Mucosa of descending colon (tissue), 3 donors: ENCODE measurements around the gene SUFU. TPM values are rescaled to one million over a fixed set of nuclear protein-coding genes. Genes with fewer than 3 reads are reported as not detected.

Experiments
- ATAC-seq: fragments of 200-7000 bp; cut with Tn5 transposase; one replicate; pipeline ENCODE4 v1.9.1; 2020; ENCODE audit warnings: mild to moderate bottlenecking, moderate library complexity
- DNase-seq, 3 donors: peaks; one replicate each; pipeline ENCODE4 v3.0.0-alpha.2; 2020
- H3K36me3 ChIP-seq: fragments of 200-600 bp; one replicate; pipeline ENCODE4 v1.8.0; 2021; ENCODE audit warnings: low read depth, mild to moderate bottlenecking
- H3K4me1 ChIP-seq: fragments of 200-600 bp; one replicate; pipeline ENCODE4 v1.8.0; 2021; ENCODE audit warnings: low read depth, mild to moderate bottlenecking
- H3K4me3 ChIP-seq: fragments of 200-600 bp; one replicate; pipeline ENCODE4 v1.8.0; 2021; ENCODE audit warnings: mild to moderate bottlenecking
- H3K9me3 ChIP-seq: fragments of 200-600 bp; one replicate; pipeline ENCODE4 v1.8.0; 2021; ENCODE audit warnings: mild to moderate bottlenecking
- intact Hi-C, 2 donors: fragments of 100-400 bp; cut with DNase I in 1 of 2; cut with micrococcal nuclease in 1 of 2; formaldehyde crosslinking; loops; one replicate each; pipeline versions ENCODE4 v1.11.0 to v1.11.1; 2022; cut with DNase I, micrococcal nuclease
- total RNA-seq, 3 donors: library from RNA; stranded (reverse); fragmentation: NEBNext Ultra II Directional in 2 of 3; extraction: Animal tissue kit (Norgen Biotek cat#: 25700) in 2 of 3; gene quantifications; one replicate each; pipeline versions ENCODE4 v1.2.1 to v1.2.4, GENCODE V29; 2021 to 2023
- TF ChIP-seq, protein P1 (sequence below): fragments of 200-600 bp; IDR thresholded peaks from one replicate; pipeline ENCODE4 v1.8.0; 2022; ENCODE audit warnings: antibody characterized with exemption, mild to moderate bottlenecking
- donor health status: DM: no; HTN: no; CAD: no; lungs with moderate emphysema.
- donor health status: DM: no; HTN: no; CAD: no.
- donor health status: DM: no; HTN: yes; CAD: no.

The SUFU gene
- total RNA-seq, 3 donors from 2014 or later = 9.0 to 13.9 (median 9.5) TPM

DNA sequence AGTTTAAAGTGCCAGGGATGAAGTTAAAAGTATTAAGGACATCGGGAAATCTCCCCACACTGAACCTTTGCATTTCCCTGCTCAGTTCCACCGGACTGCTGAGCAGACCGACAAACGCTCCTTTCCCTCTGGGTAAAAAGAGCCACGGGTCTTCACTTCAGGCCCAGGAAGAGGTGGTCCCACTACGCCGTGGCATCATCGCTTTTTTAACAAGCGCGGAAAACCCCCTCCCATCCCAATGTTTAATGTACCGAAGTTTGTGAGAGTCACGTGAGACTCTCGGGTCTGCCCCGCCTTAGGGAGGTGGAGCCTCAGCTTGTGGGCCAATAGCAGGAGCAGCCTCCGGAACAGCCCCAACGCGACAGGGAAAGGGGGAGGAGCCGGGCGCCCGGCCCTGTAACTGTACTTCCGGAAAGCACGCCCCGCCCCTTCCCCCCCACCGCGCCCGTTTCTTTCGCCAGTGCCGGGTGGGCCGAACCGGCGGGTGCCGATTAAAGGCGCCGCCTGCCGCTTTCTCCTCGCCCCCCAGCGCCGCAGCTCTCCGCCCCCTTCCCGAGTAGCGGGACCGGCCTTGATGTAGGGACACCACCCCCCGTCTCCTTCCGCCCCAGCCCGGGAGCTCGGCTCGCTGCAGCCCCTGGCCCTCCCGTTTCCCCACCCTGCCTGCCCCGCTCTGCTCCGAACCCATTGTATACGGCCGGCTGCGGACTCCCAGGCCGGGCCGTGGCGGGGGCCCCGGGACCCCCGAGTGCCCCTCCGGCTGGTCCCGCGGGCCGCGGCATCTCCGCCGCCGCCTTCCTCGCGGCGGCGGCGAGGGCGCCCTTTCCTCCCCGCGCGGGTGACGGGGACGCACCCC lies 138.3 kb downstream of the SUFU start:
- Histone ChIP-seq H3K36me3 (peaks cover 3% of the 10 kb centered on the region), H3K9me3 (no peaks in the 10 kb centered on the region), H3K4me1 (peaks cover 9% of the 10 kb centered on the region), H3K4me3 (peak overlapping the region; percentile 77)
- ATAC-seq (peak; percentile 68), DNase-seq (peak; percentile 99 to 100 (median 99))
- TF ChIP-seq, protein P1, sequence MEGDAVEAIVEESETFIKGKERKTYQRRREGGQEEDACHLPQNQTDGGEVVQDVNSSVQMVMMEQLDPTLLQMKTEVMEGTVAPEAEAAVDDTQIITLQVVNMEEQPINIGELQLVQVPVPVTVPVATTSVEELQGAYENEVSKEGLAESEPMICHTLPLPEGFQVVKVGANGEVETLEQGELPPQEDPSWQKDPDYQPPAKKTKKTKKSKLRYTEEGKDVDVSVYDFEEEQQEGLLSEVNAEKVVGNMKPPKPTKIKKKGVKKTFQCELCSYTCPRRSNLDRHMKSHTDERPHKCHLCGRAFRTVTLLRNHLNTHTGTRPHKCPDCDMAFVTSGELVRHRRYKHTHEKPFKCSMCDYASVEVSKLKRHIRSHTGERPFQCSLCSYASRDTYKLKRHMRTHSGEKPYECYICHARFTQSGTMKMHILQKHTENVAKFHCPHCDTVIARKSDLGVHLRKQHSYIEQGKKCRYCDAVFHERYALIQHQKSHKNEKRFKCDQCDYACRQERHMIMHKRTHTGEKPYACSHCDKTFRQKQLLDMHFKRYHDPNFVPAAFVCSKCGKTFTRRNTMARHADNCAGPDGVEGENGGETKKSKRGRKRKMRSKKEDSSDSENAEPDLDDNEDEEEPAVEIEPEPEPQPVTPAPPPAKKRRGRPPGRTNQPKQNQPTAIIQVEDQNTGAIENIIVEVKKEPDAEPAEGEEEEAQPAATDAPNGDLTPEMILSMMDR = no peak
- intact Hi-C loops = no loop called here

DNA sequence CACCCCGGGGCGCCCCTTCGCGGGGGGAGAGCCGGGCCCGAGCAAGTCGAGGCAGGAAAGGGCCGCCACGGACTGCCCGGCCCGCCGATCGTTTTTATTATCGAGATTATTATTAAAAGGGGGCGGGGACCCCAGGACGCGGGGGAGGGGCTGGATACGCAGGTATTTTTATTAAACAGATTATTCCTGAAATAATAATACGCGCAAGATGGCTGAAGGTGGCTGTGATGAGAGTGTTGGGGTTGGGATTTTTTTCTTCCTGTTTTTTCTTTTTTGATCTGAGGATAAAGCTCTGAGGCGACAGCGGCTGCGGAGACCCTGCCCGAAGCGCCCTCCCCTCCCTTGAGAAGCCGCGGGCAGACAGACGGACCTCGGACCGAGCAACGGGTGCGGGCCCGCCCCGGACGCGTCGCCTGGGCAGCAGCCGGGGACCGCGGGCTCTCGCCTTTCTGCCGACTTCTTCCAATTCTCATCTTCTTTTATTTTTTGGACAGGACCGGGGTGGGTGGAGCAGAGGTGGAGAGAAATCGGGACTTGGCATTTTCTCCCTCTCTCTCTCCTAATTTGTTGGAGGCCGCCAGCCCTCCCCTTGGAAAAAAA lies 139.1 kb downstream of the SUFU start:
- no peak for ATAC-seq
- no peaks in the 10 kb centered on the region for H3K9me3 ChIP-seq
- intact Hi-C loops = no loop called here
- peak; percentile 73 to 81 (median 80) for DNase-seq
- peak overlapping the region; percentile 77 for H3K4me3 ChIP-seq
- peaks cover 16% of the 10 kb centered on the region for H3K4me1 ChIP-seq
- TF ChIP-seq, protein P1 = no peak
- peaks cover 3% of the 10 kb centered on the region for H3K36me3 ChIP-seq

DNA sequence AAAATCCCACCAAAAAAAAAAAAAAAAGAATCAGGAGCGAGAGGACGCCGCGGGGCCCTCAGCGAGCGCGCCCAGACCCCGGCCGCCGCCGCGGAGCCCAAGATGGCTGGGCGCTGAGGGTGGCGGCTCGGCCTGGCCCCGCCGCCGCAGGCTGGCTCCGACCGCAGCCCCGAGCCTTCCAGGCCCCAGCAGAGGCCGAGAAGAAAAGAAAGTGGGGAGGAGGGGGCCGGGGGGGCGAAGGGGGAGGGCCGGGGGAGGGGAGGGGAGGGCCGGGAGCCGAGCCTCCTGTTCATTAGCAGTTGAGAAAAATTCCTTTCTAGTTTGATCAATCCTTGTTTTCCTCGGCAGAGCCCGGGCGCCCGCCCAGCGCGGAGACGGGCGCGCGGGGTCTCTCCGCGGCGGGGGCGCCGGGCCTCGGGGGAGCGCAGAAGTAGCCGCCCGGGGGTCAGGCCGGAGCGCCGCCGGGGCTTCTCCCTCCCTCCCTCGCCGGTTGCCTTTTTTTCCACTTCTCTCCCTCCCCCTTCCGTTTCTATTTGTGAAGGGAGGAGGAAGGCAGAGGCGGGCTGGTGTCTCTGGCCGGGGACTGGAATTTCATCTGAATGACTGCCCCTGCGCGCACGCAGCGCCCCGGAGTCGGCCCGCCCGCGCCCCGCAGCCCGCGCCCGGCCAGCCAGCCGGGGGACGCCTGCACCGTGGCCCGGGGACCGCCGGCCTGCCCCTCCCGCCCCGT lies 139.7 kb downstream of the SUFU start:
- TF ChIP-seq, protein P1 = no peak
- H3K9me3 ChIP-seq = no peaks in the 10 kb centered on the region
- DNase-seq (peak; percentile 71 to 82 (median 78)), ATAC-seq (peak; percentile 1)
- peaks cover 23% of the 10 kb centered on the region for H3K4me1 ChIP-seq
- H3K36me3 ChIP-seq = peaks cover 3% of the 10 kb centered on the region
- intact Hi-C loops = no loop called here
- peak overlapping the region; percentile 77 for H3K4me3 ChIP-seq

DNA sequence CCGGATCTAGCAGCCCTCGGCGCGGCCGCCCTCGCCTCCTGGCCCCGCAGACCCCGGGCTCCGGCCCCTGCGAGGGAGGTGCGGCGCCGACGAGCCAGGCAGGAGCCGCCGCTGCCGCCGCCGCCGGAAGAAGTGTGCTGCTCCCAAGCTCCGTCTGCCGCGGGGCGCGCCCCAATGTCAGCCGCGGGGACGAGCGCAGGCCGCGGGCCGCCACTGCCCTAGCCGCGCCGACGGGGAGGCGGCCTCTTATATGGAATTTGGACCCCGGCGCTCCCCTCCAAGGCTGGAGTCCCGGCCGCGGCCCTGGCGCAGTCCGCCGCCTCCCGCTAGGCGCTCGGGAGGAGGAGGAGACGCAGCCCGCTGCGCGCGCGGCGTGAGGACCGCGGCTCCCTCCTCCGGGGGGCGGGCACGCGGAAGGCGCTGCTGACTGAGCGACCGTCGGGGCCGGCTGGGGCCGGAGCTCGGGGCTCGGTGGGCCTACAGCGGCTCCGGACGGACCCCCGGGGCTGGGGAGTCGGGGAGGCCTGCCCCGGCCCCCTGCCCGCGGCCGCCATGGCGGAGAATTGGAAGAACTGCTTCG lies 140.4 kb downstream of the SUFU start, which contains the start of gene TRIM8:
TSS of gene TRIM8 (plus strand) at position 414 of the 580 bp plus-strand sequence. CDS start at position 553, 139 bp downstream.
- Histone ChIP-seq H3K36me3 (peaks cover 3% of the 10 kb centered on the region), H3K9me3 (no peaks in the 10 kb centered on the region), H3K4me3 (peak within 1 kb of the TSS; percentile 77), H3K4me1 (peaks cover 29% of the 10 kb centered on the region)
- peak; percentile 24 for ATAC-seq
- intact Hi-C loops = no loop called here
- peak in 2 of 3 donors; percentile 68 to 82 for DNase-seq
- TF ChIP-seq, protein P1 = no peak
